ENCODE measurements around the gene PLA2G2F.
A peak's percentile ranks its signal among the peaks of the same experiment; 100 is the strongest.

Gene PLA2G2F

GRCh38 chr1:20179371-20180128 is 40.4 kb downstream of the PLA2G2F start:
- no peak overlapping the region for H4K8ac ChIP-seq (ENCODE audit: low read depth, low read length)
- peak overlapping the region in 1 of 2 donors; percentile 27 for H3K4me3 ChIP-seq (ENCODE audit: low read length in 2 of 2)
- H3K4me1 ChIP-seq (ENCODE audit: control insufficient read depth in 2 of 2, insufficient read depth in 1 of 2, low read depth in 1 of 2, low read length in 2 of 2) = no peaks in the 10 kb centered on the region
- no peak overlapping the region for H3K4me2 ChIP-seq (ENCODE audit: insufficient read depth, low read length, poor library complexity, severe bottlenecking)
- DNase-seq (ENCODE audit: low spot score) = no peak
- H3K4ac ChIP-seq (ENCODE audit: low read length) = no peak overlapping the region
- peaks cover 0 to 4% of the 10 kb centered on the region in 2 donors for H3K9me3 ChIP-seq (replicated peaks in 1 of 2; ENCODE audit: control insufficient read depth in 2 of 2, insufficient read depth in 1 of 2, low read depth in 1 of 2, low read length in 2 of 2)
- H3K36me3 ChIP-seq (replicated peaks in 1 of 2; ENCODE audit: control insufficient read depth in 2 of 2, insufficient read depth in 2 of 2, low read length in 2 of 2) = no peaks in the 10 kb centered on the region
- H2BK5ac ChIP-seq (ENCODE audit: low read length) = no peak overlapping the region
- no peak overlapping the region for H4K91ac ChIP-seq (ENCODE audit: low read depth, low read length, poor library complexity)
- peaks cover 0 to 21% (median 0%) of the 10 kb centered on the region in 3 experiments for H3K27me3 ChIP-seq (ENCODE audit: control insufficient read depth in 3 of 3, insufficient read depth in 3 of 3, low read depth in 1 of 3, low read length in 3 of 3)
- no peak overlapping the region for H2AK5ac ChIP-seq (ENCODE audit: low read depth, low read length)
- no peak overlapping the region for H2BK12ac ChIP-seq (ENCODE audit: low read length)
- H3K27ac ChIP-seq (replicated peaks; ENCODE audit: low read length) = no peak overlapping the region
- peak overlapping the region; percentile 32 for H3K14ac ChIP-seq (ENCODE audit: low read length)
- H3K9ac ChIP-seq (ENCODE audit: low read depth, low read length, poor library complexity) = no peak overlapping the region
- no CpG with 5 or more reads among the region's 2 CpGs for WGBS, 2 donors (ENCODE audit: extremely low coverage in 2 of 2, insufficient read length in 2 of 2, insufficient replicate concordance in 1 of 2)
- H2BK15ac ChIP-seq (ENCODE audit: low read length) = no peak overlapping the region
- H2AFZ ChIP-seq (ENCODE audit: low read length) = no peak overlapping the region
- no peak overlapping the region for H3K18ac ChIP-seq (ENCODE audit: low read length)
- no peak overlapping the region for H2BK120ac ChIP-seq (ENCODE audit: low read depth, low read length)
- no peak overlapping the region for H3K23ac ChIP-seq (ENCODE audit: low read depth, low read length, poor library complexity)
- H3K79me1 ChIP-seq (ENCODE audit: low read depth, low read length) = no peaks in the 10 kb centered on the region

- Histone ChIP-seq H2BK120ac (ENCODE audit: low read depth, low read length) (no peak overlapping the region), H3K36me3 (replicated peaks in 1 of 2; ENCODE audit: control insufficient read depth in 2 of 2, insufficient read depth in 2 of 2, low read length in 2 of 2) (no peaks in the 10 kb centered on the region), H2AK5ac (ENCODE audit: low read depth, low read length) (peak overlapping the region; percentile 11), H3K23ac (ENCODE audit: low read depth, low read length, poor library complexity) (no peak overlapping the region), H3K4ac (ENCODE audit: low read length) (no peak overlapping the region), H3K9ac (ENCODE audit: low read depth, low read length, poor library complexity) (no peak overlapping the region), H3K14ac (ENCODE audit: low read length) (no peak overlapping the region), H3K4me1 (ENCODE audit: control insufficient read depth in 2 of 2, insufficient read depth in 1 of 2, low read depth in 1 of 2, low read length in 2 of 2) (no peaks in the 10 kb centered on the region), H2AFZ (ENCODE audit: low read length) (no peak overlapping the region), H2BK12ac (ENCODE audit: low read length) (no peak overlapping the region), H3K79me1 (ENCODE audit: low read depth, low read length) (no peaks in the 10 kb centered on the region), H3K18ac (ENCODE audit: low read length) (no peak overlapping the region), H2BK5ac (ENCODE audit: low read length) (no peak overlapping the region), H3K4me3 (ENCODE audit: low read length in 2 of 2) (no peak overlapping the region), H3K4me2 (ENCODE audit: insufficient read depth, low read length, poor library complexity, severe bottlenecking) (no peak overlapping the region), H3K27me3 (ENCODE audit: control insufficient read depth in 3 of 3, insufficient read depth in 3 of 3, low read depth in 1 of 3, low read length in 3 of 3) (peaks cover 0 to 27% (median 3%) of the 10 kb centered on the region in 3 experiments), H3K27ac (replicated peaks; ENCODE audit: low read length) (no peak overlapping the region), H2BK15ac (ENCODE audit: low read length) (no peak overlapping the region), H4K8ac (ENCODE audit: low read depth, low read length) (no peak overlapping the region), H4K91ac (ENCODE audit: low read depth, low read length, poor library complexity) (no peak overlapping the region), H3K9me3 (replicated peaks in 1 of 2; ENCODE audit: control insufficient read depth in 2 of 2, insufficient read depth in 1 of 2, low read depth in 1 of 2, low read length in 2 of 2) (peaks cover 0 to 4% of the 10 kb centered on the region in 2 donors)
- WGBS, 2 donors (ENCODE audit: extremely low coverage in 2 of 2, insufficient read length in 2 of 2, insufficient replicate concordance in 1 of 2) = no CpG with 5 or more reads among the region's 6 CpGs
- DNase-seq (ENCODE audit: low spot score) = no peak
Measured at GRCh38 chr1:20180129-20180843, 41.2 kb downstream of the PLA2G2F start.

- H3K4me1 ChIP-seq (ENCODE audit: control insufficient read depth in 2 of 2, insufficient read depth in 1 of 2, low read depth in 1 of 2, low read length in 2 of 2) = no peaks in the 10 kb centered on the region
- H3K4me2 ChIP-seq (ENCODE audit: insufficient read depth, low read length, poor library complexity, severe bottlenecking) = no peak overlapping the region
- H3K4ac ChIP-seq (ENCODE audit: low read length) = no peak overlapping the region
- no peak overlapping the region for H2BK12ac ChIP-seq (ENCODE audit: low read length)
- peak overlapping the region; percentile 11 for H2AK5ac ChIP-seq (ENCODE audit: low read depth, low read length)
- no peak overlapping the region for H3K18ac ChIP-seq (ENCODE audit: low read length)
- no peak overlapping the region for H4K91ac ChIP-seq (ENCODE audit: low read depth, low read length, poor library complexity)
- H3K27ac ChIP-seq (replicated peaks; ENCODE audit: low read length) = no peak overlapping the region
- peaks cover 0 to 31% (median 7%) of the 10 kb centered on the region in 3 experiments for H3K27me3 ChIP-seq (ENCODE audit: control insufficient read depth in 3 of 3, insufficient read depth in 3 of 3, low read depth in 1 of 3, low read length in 3 of 3)
- no peaks in the 10 kb centered on the region for H3K79me1 ChIP-seq (ENCODE audit: low read depth, low read length)
- no peak overlapping the region for H2BK5ac ChIP-seq (ENCODE audit: low read length)
- whole genome bisulfite sequencing, 2 donors (ENCODE audit: extremely low coverage in 2 of 2, insufficient read length in 2 of 2, insufficient replicate concordance in 1 of 2) = no CpG with 5 or more reads among the region's 3 CpGs
- H3K14ac ChIP-seq (ENCODE audit: low read length) = no peak overlapping the region
- H2AFZ ChIP-seq (ENCODE audit: low read length) = no peak overlapping the region
- no peak overlapping the region for H2BK120ac ChIP-seq (ENCODE audit: low read depth, low read length)
- H3K4me3 ChIP-seq (ENCODE audit: low read length in 2 of 2) = no peak overlapping the region
- H3K9ac ChIP-seq (ENCODE audit: low read depth, low read length, poor library complexity) = no peak overlapping the region
- no peak overlapping the region for H2BK15ac ChIP-seq (ENCODE audit: low read length)
- no peak for DNase-seq (ENCODE audit: low spot score)
- no peaks in the 10 kb centered on the region for H3K36me3 ChIP-seq (replicated peaks in 1 of 2; ENCODE audit: control insufficient read depth in 2 of 2, insufficient read depth in 2 of 2, low read length in 2 of 2)
- no peak overlapping the region for H4K8ac ChIP-seq (ENCODE audit: low read depth, low read length)
- peaks cover 0 to 4% of the 10 kb centered on the region in 2 donors for H3K9me3 ChIP-seq (replicated peaks in 1 of 2; ENCODE audit: control insufficient read depth in 2 of 2, insufficient read depth in 1 of 2, low read depth in 1 of 2, low read length in 2 of 2)
- H3K23ac ChIP-seq (ENCODE audit: low read depth, low read length, poor library complexity) = no peak overlapping the region
Measured at GRCh38 chr1:20180844-20181207, 41.7 kb downstream of the PLA2G2F start.

- Histone ChIP-seq H2BK15ac (ENCODE audit: low read length) (no peak overlapping the region), H3K36me3 (replicated peaks in 1 of 2; ENCODE audit: control insufficient read depth in 2 of 2, insufficient read depth in 2 of 2, low read length in 2 of 2) (no peaks in the 10 kb centered on the region), H2BK12ac (ENCODE audit: low read length) (no peak overlapping the region), H3K18ac (ENCODE audit: low read length) (no peak overlapping the region), H3K4me2 (ENCODE audit: insufficient read depth, low read length, poor library complexity, severe bottlenecking) (no peak overlapping the region), H3K9me3 (replicated peaks in 1 of 2; ENCODE audit: control insufficient read depth in 2 of 2, insufficient read depth in 1 of 2, low read depth in 1 of 2, low read length in 2 of 2) (peaks cover 0 to 4% of the 10 kb centered on the region in 2 donors), H4K8ac (ENCODE audit: low read depth, low read length) (no peak overlapping the region), H3K4ac (ENCODE audit: low read length) (no peak overlapping the region), H3K27me3 (ENCODE audit: control insufficient read depth in 3 of 3, insufficient read depth in 3 of 3, low read depth in 1 of 3, low read length in 3 of 3) (peaks cover 0 to 42% (median 7%) of the 10 kb centered on the region in 3 experiments), H3K79me1 (ENCODE audit: low read depth, low read length) (no peaks in the 10 kb centered on the region), H2AK5ac (ENCODE audit: low read depth, low read length) (no peak overlapping the region), H2AFZ (ENCODE audit: low read length) (no peak overlapping the region), H3K9ac (ENCODE audit: low read depth, low read length, poor library complexity) (peak overlapping the region; percentile 22), H3K4me3 (ENCODE audit: low read length in 2 of 2) (no peak overlapping the region), H3K14ac (ENCODE audit: low read length) (no peak overlapping the region), H2BK120ac (ENCODE audit: low read depth, low read length) (no peak overlapping the region), H4K91ac (ENCODE audit: low read depth, low read length, poor library complexity) (no peak overlapping the region), H3K27ac (replicated peaks; ENCODE audit: low read length) (no peak overlapping the region), H3K4me1 (ENCODE audit: control insufficient read depth in 2 of 2, insufficient read depth in 1 of 2, low read depth in 1 of 2, low read length in 2 of 2) (peaks cover 3 to 5% of the 10 kb centered on the region in 2 donors), H3K23ac (ENCODE audit: low read depth, low read length, poor library complexity) (no peak overlapping the region), H2BK5ac (ENCODE audit: low read length) (no peak overlapping the region)
- no peak for DNase-seq (ENCODE audit: low spot score)
Measured at GRCh38 chr1:20182415-20182814, 43.3 kb downstream of the PLA2G2F start.
